Erythroblast (primary cell): Measurements from ENCODE around the gene DTNB.

Experiments used
- GATA1 ChIP-seq: IDR thresholded peaks from 2 replicates; pipeline ENCODE4 v1.6.1; 2011; ENCODE audit warnings: low read depth, mild to moderate bottlenecking, control low read depth, low read length, moderate library complexity
- POLR2A ChIP-seq: IDR thresholded peaks from 2 replicates; pipeline ENCODE4 v1.6.1; 2011; ENCODE audit warnings: mild to moderate bottlenecking, low read length

DNA sequence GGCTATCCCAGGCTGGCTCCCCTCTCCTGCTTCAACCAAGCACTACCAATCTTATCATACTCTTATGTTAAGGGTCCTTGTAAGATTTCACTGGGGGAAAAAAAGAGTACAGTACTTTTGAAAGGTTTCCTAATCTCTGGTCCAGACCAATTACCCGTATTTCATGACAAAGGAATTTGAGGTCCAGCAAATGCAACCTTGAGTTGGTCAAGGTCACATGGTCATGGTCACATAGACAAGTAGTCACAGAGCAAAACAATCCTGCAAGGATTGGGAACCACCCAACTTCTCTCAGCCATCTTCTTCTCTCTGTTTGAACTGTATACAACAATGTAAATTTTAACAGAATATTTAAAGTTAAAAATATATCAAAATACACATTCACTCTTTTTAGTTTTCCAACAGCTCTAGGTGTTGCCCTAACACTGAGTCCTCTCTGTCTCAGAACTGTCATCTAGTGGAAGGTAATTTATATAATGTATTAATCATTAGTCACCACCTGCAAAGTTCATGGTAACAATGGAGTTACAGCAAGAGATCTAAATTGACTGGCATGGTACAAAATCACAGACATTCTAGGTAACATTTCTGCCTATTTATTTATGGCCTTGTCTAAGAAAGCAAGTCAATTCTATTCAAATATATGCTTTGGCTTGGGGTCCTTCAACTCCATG, 21.5 kb downstream of the DTNB start:
- TF ChIP-seq POLR2A (no peak), GATA1 (no peak)
